ENCODE measurements around the gene STK24. TPM values are rescaled to one million over a fixed set of nuclear protein-coding genes. Genes with fewer than 3 reads are reported as not detected.

Gene STK24
- total RNA-seq, 1 experiment from 2014 or later = 133 TPM

GRCh38 chr13:98528663-98529064 is 48.2 kb downstream of the STK24 start:
- Histone ChIP-seq H3K36me3 (peaks cover 5% of the 10 kb centered on the region), H3K27ac (no peak overlapping the region), H3K4me3 (no peak overlapping the region), H3K4me1 (replicated peaks) (0 out of 2 replicates have a peak, but pooled peaks cover 2% of the 10 kb centered on the region), H3K27me3 (replicated peaks) (no peaks in the 10 kb centered on the region), H3K9me3 (replicated peaks) (no peaks in the 10 kb centered on the region)
- no peak for DNase-seq (ENCODE audit: low read depth in 1 of 2, low spot score in 2 of 2)

- no peak overlapping the region for H3K27ac ChIP-seq
- H3K27me3 ChIP-seq (replicated peaks) = no peaks in the 10 kb centered on the region
- H3K36me3 ChIP-seq = peaks cover 5% of the 10 kb centered on the region
- no peak overlapping the region for H3K4me3 ChIP-seq
- 0 out of 2 replicates have a peak, but pooled peaks cover 4% of the 10 kb centered on the region for H3K4me1 ChIP-seq (replicated peaks)
- DNase-seq (ENCODE audit: low read depth in 1 of 2, low spot score in 2 of 2) = no peak
- H3K9me3 ChIP-seq (replicated peaks) = no peaks in the 10 kb centered on the region
Measured at GRCh38 chr13:98527526-98527925, 49.4 kb downstream of the STK24 start.

- H3K36me3 ChIP-seq = no peaks in the 10 kb centered on the region; the same call in 1 of the 2 replicates
- 0 out of 2 replicates have a peak, but pooled peaks cover 4% of the 10 kb centered on the region for H3K4me1 ChIP-seq (replicated peaks)
- no peaks in the 10 kb centered on the region for H3K27me3 ChIP-seq (replicated peaks)
- H3K9me3 ChIP-seq (replicated peaks) = no peaks in the 10 kb centered on the region
- no peak overlapping the region for H3K4me3 ChIP-seq
- no peak for DNase-seq (ENCODE audit: low read depth in 1 of 2, low spot score in 2 of 2)
- H3K27ac ChIP-seq = no peak overlapping the region
Measured at GRCh38 chr13:98526182-98526512, 50.8 kb downstream of the STK24 start.

GRCh38 chr13:98525456-98526181 is 51.3 kb downstream of the STK24 start:
- no peaks in the 10 kb centered on the region for H3K9me3 ChIP-seq (replicated peaks)
- 0 out of 2 replicates have a peak, but pooled peaks cover 4% of the 10 kb centered on the region for H3K4me1 ChIP-seq (replicated peaks)
- no peak for DNase-seq (ENCODE audit: low read depth in 1 of 2, low spot score in 2 of 2)
- H3K4me3 ChIP-seq = no peak overlapping the region
- H3K27ac ChIP-seq = no peak overlapping the region
- no peaks in the 10 kb centered on the region for H3K27me3 ChIP-seq (replicated peaks)
- no peaks in the 10 kb centered on the region; the same call in 1 of the 2 replicates for H3K36me3 ChIP-seq

GRCh38 chr13:98524793-98525192 is 52.1 kb downstream of the STK24 start:
- 0 out of 2 replicates have a peak, but pooled peaks cover 4% of the 10 kb centered on the region for H3K4me1 ChIP-seq (replicated peaks)
- DNase-seq (ENCODE audit: low read depth in 1 of 2, low spot score in 2 of 2) = no peak
- no peaks in the 10 kb centered on the region for H3K9me3 ChIP-seq (replicated peaks)
- H3K36me3 ChIP-seq = no peaks in the 10 kb centered on the region; the same call in 1 of the 2 replicates
- no peak overlapping the region for H3K4me3 ChIP-seq
- H3K27ac ChIP-seq = no peak overlapping the region
- no peaks in the 10 kb centered on the region for H3K27me3 ChIP-seq (replicated peaks)

GRCh38 chr13:98524391-98524790 is 52.5 kb downstream of the STK24 start:
- Histone ChIP-seq H3K9me3 (replicated peaks) (no peaks in the 10 kb centered on the region), H3K36me3 (no peaks in the 10 kb centered on the region; the same call in none of the 2 replicates), H3K27me3 (replicated peaks) (no peaks in the 10 kb centered on the region), H3K4me1 (replicated peaks) (0 out of 2 replicates have a peak, but pooled peaks cover 4% of the 10 kb centered on the region), H3K27ac (no peak overlapping the region), H3K4me3 (no peak overlapping the region)
- no peak for DNase-seq (ENCODE audit: low read depth in 1 of 2, low spot score in 2 of 2)

- no peak overlapping the region for H3K27ac ChIP-seq
- H3K4me3 ChIP-seq = no peak overlapping the region
- H3K27me3 ChIP-seq (replicated peaks) = no peaks in the 10 kb centered on the region
- DNase-seq (ENCODE audit: low read depth in 1 of 2, low spot score in 2 of 2) = no peak
- no peaks in the 10 kb centered on the region for H3K9me3 ChIP-seq (replicated peaks)
- H3K36me3 ChIP-seq = peaks cover 7% of the 10 kb centered on the region
- H3K4me1 ChIP-seq (replicated peaks) = 0 out of 2 replicates have a peak, but pooled peaks cover 4% of the 10 kb centered on the region
Measured at GRCh38 chr13:98523455-98524102, 53.3 kb downstream of the STK24 start.

- no peak for DNase-seq (ENCODE audit: low read depth in 1 of 2, low spot score in 2 of 2)
Measured at GRCh38 chr13:98522371-98522770, 54.5 kb downstream of the STK24 start.

GRCh38 chr13:98521461-98522247 is 55.3 kb downstream of the STK24 start:
- Histone ChIP-seq H3K4me3 (no peak overlapping the region), H3K4me1 (replicated peaks) (0 out of 2 replicates have a peak, but pooled peaks cover 4% of the 10 kb centered on the region), H3K9me3 (replicated peaks) (no peaks in the 10 kb centered on the region), H3K27me3 (replicated peaks) (no peaks in the 10 kb centered on the region), H3K27ac (no peak overlapping the region), H3K36me3 (peaks cover 23% of the 10 kb centered on the region)
- DNase-seq (ENCODE audit: low read depth in 1 of 2, low spot score in 2 of 2) = no peak

More at GRCh38 chr13:98522371-98522770, 54.5 kb downstream of the STK24 start:
- Histone ChIP-seq H3K27ac (no peak overlapping the region), H3K4me3 (no peak overlapping the region), H3K4me1 (replicated peaks) (0 out of 2 replicates have a peak, but pooled peaks cover 4% of the 10 kb centered on the region), H3K27me3 (replicated peaks) (no peaks in the 10 kb centered on the region), H3K36me3 (peaks cover 16% of the 10 kb centered on the region), H3K9me3 (replicated peaks) (no peaks in the 10 kb centered on the region)

GRCh38 chr13:98520674-98521449 is 56.0 kb downstream of the STK24 start:
- Histone ChIP-seq H3K4me3 (no peak overlapping the region), H3K27me3 (replicated peaks) (no peaks in the 10 kb centered on the region), H3K4me1 (replicated peaks) (0 out of 2 replicates have a peak, but pooled peaks cover 4% of the 10 kb centered on the region), H3K9me3 (replicated peaks) (no peaks in the 10 kb centered on the region), H3K36me3 (peaks cover 31% of the 10 kb centered on the region), H3K27ac (no peak overlapping the region)
- DNase-seq (ENCODE audit: low read depth in 1 of 2, low spot score in 2 of 2) = no peak

GRCh38 chr13:98519976-98520375 is 56.9 kb downstream of the STK24 start:
- Histone ChIP-seq H3K27me3 (replicated peaks) (no peaks in the 10 kb centered on the region), H3K36me3 (peaks cover 35% of the 10 kb centered on the region)
- no peak for DNase-seq (ENCODE audit: low read depth in 1 of 2, low spot score in 2 of 2)

GRCh38 chr13:98517576-98518310 is 59.2 kb downstream of the STK24 start:
- DNase-seq (ENCODE audit: low read depth in 1 of 2, low spot score in 2 of 2) = no peak
- H3K4me3 ChIP-seq = no peak overlapping the region
- no peaks in the 10 kb centered on the region for H3K27me3 ChIP-seq (replicated peaks)
- no peaks in the 10 kb centered on the region for H3K9me3 ChIP-seq (replicated peaks)
- no peak overlapping the region for H3K27ac ChIP-seq
- H3K36me3 ChIP-seq = peaks cover 52% of the 10 kb centered on the region
- no peaks in the 10 kb centered on the region for H3K4me1 ChIP-seq (replicated peaks)

More at GRCh38 chr13:98519976-98520375, 56.9 kb downstream of the STK24 start:
- no peaks in the 10 kb centered on the region for H3K9me3 ChIP-seq (replicated peaks)
- H3K4me1 ChIP-seq (replicated peaks) = 0 out of 2 replicates have a peak, but pooled peaks cover 4% of the 10 kb centered on the region
- no peak overlapping the region for H3K27ac ChIP-seq
- H3K4me3 ChIP-seq = no peak overlapping the region

All from SJSA1 (cell line).